Activated T-helper 2 cell treated with anti-CD3 and anti-CD28 coated beads, Interferon-gamma antibody, Interleukin-2, Interleukin-4, amounts not matched to agents 10 μg/mL and 5 μg/mL and 100 μg/mL, durations not matched to agents 14 hours and 24 hours and 36 hours (primary cell): ENCODE measurements around the gene FREM3. TPM values are rescaled to one million over a fixed set of nuclear protein-coding genes. Genes with fewer than 3 reads are reported as not detected.

Experiments used
- DNase-seq: peaks from one replicate; pipeline ENCODE4 v3.0.0; 2021; ENCODE audit warnings: low spot score
- H3K27ac Mint-ChIP-seq: one replicate; pipeline ENCODE4 v1.8.0; 2021; ENCODE audit warnings: mixed read lengths
- H3K27me3 Mint-ChIP-seq: one replicate; pipeline ENCODE4 v1.8.0; 2021; ENCODE audit warnings: low read depth, mixed read lengths
- H3K36me3 Mint-ChIP-seq: one replicate; pipeline ENCODE4 v1.8.0; 2021; ENCODE audit warnings: low read depth, mixed read lengths
- H3K4me1 Mint-ChIP-seq: one replicate; pipeline ENCODE4 v1.8.0; 2021; ENCODE audit warnings: low read depth, mixed read lengths
- H3K4me3 Mint-ChIP-seq: one replicate; pipeline ENCODE4 v1.8.0; 2021; ENCODE audit warnings: low read depth, mild to moderate bottlenecking, moderate library complexity, mixed read lengths
- H3K9me3 Mint-ChIP-seq: one replicate; pipeline ENCODE4 v1.8.0; 2021; ENCODE audit warnings: mixed read lengths
- intact Hi-C: fragments of 100-400 bp; cut with micrococcal nuclease; formaldehyde crosslinking; loops from one replicate; pipeline ENCODE4 v1.15.1; 2023
- total RNA-seq: library from RNA; stranded (reverse); gene quantifications from 2 replicates; pipeline ENCODE4 v1.2.3, GENCODE V29; 2022

Gene FREM3
- total RNA-seq, 1 donor from 2014 or later = not detected

GRCh38 chr4:143643399-143643798 is 57.1 kb downstream of the FREM3 start:
- no peak overlapping the region for H3K27ac Mint-ChIP-seq

GRCh38 chr4:143642611-143643010 is 57.9 kb downstream of the FREM3 start:
- Mint-ChIP-seq H3K27me3 (no peaks in the 10 kb centered on the region), H3K27ac (no peak overlapping the region), H3K36me3 (no peaks in the 10 kb centered on the region), H3K9me3 (peaks cover 12% of the 10 kb centered on the region), H3K4me1 (no peaks in the 10 kb centered on the region), H3K4me3 (no peak overlapping the region)
- intact Hi-C loops = no loop called here
- no peak for DNase-seq

More at GRCh38 chr4:143643399-143643798, 57.1 kb downstream of the FREM3 start:
- no peak overlapping the region for H3K4me3 Mint-ChIP-seq
- intact Hi-C loops = no loop called here
- no peaks in the 10 kb centered on the region for H3K27me3 Mint-ChIP-seq
- H3K4me1 Mint-ChIP-seq = no peaks in the 10 kb centered on the region
- no peaks in the 10 kb centered on the region for H3K36me3 Mint-ChIP-seq
- peaks cover 20% of the 10 kb centered on the region for H3K9me3 Mint-ChIP-seq
- DNase-seq = no peak

- Mint-ChIP-seq H3K4me1 (no peaks in the 10 kb centered on the region), H3K36me3 (no peaks in the 10 kb centered on the region), H3K27ac (no peak overlapping the region), H3K27me3 (no peaks in the 10 kb centered on the region), H3K4me3 (no peak overlapping the region), H3K9me3 (peaks cover under 1% of the 10 kb centered on the region)
- DNase-seq = no peak
- intact Hi-C loops = no loop called here
Observed at GRCh38 chr4:143641361-143641760, 59.1 kb downstream of the FREM3 start.

- H3K27me3 Mint-ChIP-seq = peaks cover 2% of the 10 kb centered on the region
- intact Hi-C loops = no loop called here
Observed at GRCh38 chr4:143634763-143635162, 65.7 kb downstream of the FREM3 start.

GRCh38 chr4:143633833-143634232 is 66.6 kb downstream of the FREM3 start:
- no peak overlapping the region for H3K27ac Mint-ChIP-seq
- no peaks in the 10 kb centered on the region for H3K4me1 Mint-ChIP-seq
- H3K27me3 Mint-ChIP-seq = peaks cover 2% of the 10 kb centered on the region
- H3K4me3 Mint-ChIP-seq = no peak overlapping the region
- no peaks in the 10 kb centered on the region for H3K9me3 Mint-ChIP-seq
- intact Hi-C loops = no loop called here
- DNase-seq = no peak
- no peaks in the 10 kb centered on the region for H3K36me3 Mint-ChIP-seq

More at GRCh38 chr4:143634763-143635162, 65.7 kb downstream of the FREM3 start:
- Mint-ChIP-seq H3K27ac (no peak overlapping the region), H3K4me3 (no peak overlapping the region), H3K4me1 (no peaks in the 10 kb centered on the region), H3K9me3 (no peaks in the 10 kb centered on the region), H3K36me3 (no peaks in the 10 kb centered on the region)
- no peak for DNase-seq

- intact Hi-C loops = no loop called here
- H3K27ac Mint-ChIP-seq = no peak overlapping the region
- H3K4me3 Mint-ChIP-seq = no peak overlapping the region
- DNase-seq = no peak
- H3K36me3 Mint-ChIP-seq = no peaks in the 10 kb centered on the region
- H3K4me1 Mint-ChIP-seq = no peaks in the 10 kb centered on the region
- H3K9me3 Mint-ChIP-seq = peaks cover 4% of the 10 kb centered on the region
- H3K27me3 Mint-ChIP-seq = peaks cover 19% of the 10 kb centered on the region
Observed at GRCh38 chr4:143626134-143626911, 74.2 kb downstream of the FREM3 start.

GRCh38 chr4:143625632-143626031 is 74.8 kb downstream of the FREM3 start:
- H3K27ac Mint-ChIP-seq = no peak overlapping the region
- no peak for DNase-seq
- intact Hi-C loops = no loop called here
- peaks cover 4% of the 10 kb centered on the region for H3K9me3 Mint-ChIP-seq
- no peaks in the 10 kb centered on the region for H3K4me1 Mint-ChIP-seq
- H3K4me3 Mint-ChIP-seq = no peak overlapping the region
- no peaks in the 10 kb centered on the region for H3K36me3 Mint-ChIP-seq
- H3K27me3 Mint-ChIP-seq = peaks cover 23% of the 10 kb centered on the region

GRCh38 chr4:143623896-143624295 is 76.6 kb downstream of the FREM3 start:
- no peak for DNase-seq
- intact Hi-C loops = no loop called here
- Mint-ChIP-seq H3K27ac (no peak overlapping the region), H3K4me1 (peaks cover 3% of the 10 kb centered on the region), H3K36me3 (no peaks in the 10 kb centered on the region), H3K27me3 (peaks cover 34% of the 10 kb centered on the region), H3K9me3 (peaks cover 4% of the 10 kb centered on the region), H3K4me3 (no peak overlapping the region)

GRCh38 chr4:143618811-143619210 is 81.7 kb downstream of the FREM3 start:
- Mint-ChIP-seq H3K9me3 (no peaks in the 10 kb centered on the region), H3K4me1 (peaks cover 20% of the 10 kb centered on the region), H3K4me3 (no peak overlapping the region), H3K27ac (no peak overlapping the region), H3K27me3 (peaks cover 45% of the 10 kb centered on the region), H3K36me3 (no peaks in the 10 kb centered on the region)
- DNase-seq = no peak
- intact Hi-C loops = loop anchor here (5.0 kb wide), 1 partner anchor 62 kb away; no protein-coding TSS in a partner anchor

- H3K9me3 Mint-ChIP-seq = no peaks in the 10 kb centered on the region
- peaks cover 20% of the 10 kb centered on the region for H3K4me1 Mint-ChIP-seq
- DNase-seq = no peak
- intact Hi-C loops = loop anchor here (5.0 kb wide), 1 partner anchor 61 kb away; no protein-coding TSS in a partner anchor
- no peaks in the 10 kb centered on the region for H3K36me3 Mint-ChIP-seq
- no peak overlapping the region for H3K4me3 Mint-ChIP-seq
- H3K27ac Mint-ChIP-seq = no peak overlapping the region
- H3K27me3 Mint-ChIP-seq = peaks cover 48% of the 10 kb centered on the region
Observed at GRCh38 chr4:143617994-143618679, 82.3 kb downstream of the FREM3 start.

GRCh38 chr4:143616771-143617170 is 83.7 kb downstream of the FREM3 start:
- Mint-ChIP-seq H3K4me3 (no peak overlapping the region), H3K27me3 (peaks cover 54% of the 10 kb centered on the region), H3K4me1 (peaks cover 20% of the 10 kb centered on the region), H3K27ac (no peak overlapping the region), H3K9me3 (no peaks in the 10 kb centered on the region), H3K36me3 (no peaks in the 10 kb centered on the region)
- DNase-seq = peak; percentile 18
- intact Hi-C loops = loop anchor here (5.0 kb wide), 1 partner anchor 59 kb away; no protein-coding TSS in a partner anchor

- Mint-ChIP-seq H3K36me3 (no peaks in the 10 kb centered on the region), H3K4me1 (no peaks in the 10 kb centered on the region), H3K9me3 (no peaks in the 10 kb centered on the region), H3K27ac (no peak overlapping the region), H3K27me3 (peaks cover 32% of the 10 kb centered on the region), H3K4me3 (no peak overlapping the region)
- no peak for DNase-seq
- intact Hi-C loops = no loop called here
Observed at GRCh38 chr4:143609492-143609891, 91.0 kb downstream of the FREM3 start.

- DNase-seq = no peak
- Mint-ChIP-seq H3K36me3 (no peaks in the 10 kb centered on the region), H3K27ac (no peak overlapping the region), H3K4me1 (no peaks in the 10 kb centered on the region), H3K4me3 (no peak overlapping the region), H3K27me3 (peaks cover 15% of the 10 kb centered on the region), H3K9me3 (no peaks in the 10 kb centered on the region)
- intact Hi-C loops = no loop called here
Observed at GRCh38 chr4:143606480-143606879, 94.0 kb downstream of the FREM3 start.
